MM.1S (cell line): ENCODE measurements around the gene ZNF79.

Experiments
- CTCF ChIP-seq: fragments of 300-600 bp; sonication (generic); IDR thresholded peaks from 2 replicates; pipeline ENCODE4 v1.5.1; 2016; ENCODE audit warnings: antibody characterized with exemption, low read length, mixed read lengths
- EZH2 ChIP-seq: fragments of 300-600 bp; sonication (generic); optimal IDR thresholded peaks from 2 replicates; pipeline ENCODE3; 2017; ENCODE audit warnings: low read depth, mild to moderate bottlenecking, antibody characterized with exemption, low read length, mixed read lengths

GRCh38 chr9:127423934-127424675, at the start of gene ZNF79:
- TF ChIP-seq CTCF (no peak), EZH2 (no peak)
